ENCODE results near the gene CBX2.

GRCh38 chr17:79781012-79781650, 3.2 kb downstream of the CBX2 start:
- no peak for TF ChIP-seq CTCF (IDR thresholded peaks at IDR 0.05; ENCODE audit: low read length)
- no peak for TF ChIP-seq EZH2 (IDR thresholded peaks at IDR 0.05; ENCODE audit: borderline replicate concordance, low read length)
